ENCODE data around the gene SORCS2. TPM values are rescaled to one million over a fixed set of nuclear protein-coding genes. Genes with fewer than 3 reads are reported as not detected.

The SORCS2 gene
- total RNA-seq, 1 experiment from 2014 or later, result 0.06 TPM

DNA sequence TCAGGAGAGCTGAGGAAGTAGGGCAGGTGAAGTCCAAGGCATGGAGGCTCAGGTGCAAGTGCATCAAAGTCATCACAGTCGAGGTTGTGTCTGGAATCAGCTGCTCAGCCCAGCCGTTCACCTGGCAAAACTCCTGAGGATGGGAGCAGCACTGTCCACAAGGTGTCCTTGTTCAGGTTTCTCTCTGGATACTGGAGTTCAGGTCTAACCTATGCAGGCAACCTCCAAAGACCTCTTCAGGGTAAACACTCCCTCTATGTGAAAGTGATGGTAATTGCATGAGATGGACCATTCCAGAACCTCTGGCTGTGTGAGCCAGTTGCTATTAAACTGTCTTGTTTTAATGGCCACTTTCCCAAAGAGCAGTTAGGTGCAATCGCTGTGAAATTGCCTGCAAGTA, 362.6 kb downstream of the SORCS2 start:
- Histone ChIP-seq H3K4me3 (ENCODE audit: low read depth, low read length, poor library complexity, severe bottlenecking) (no peak overlapping the region), H3K4me1 (ENCODE audit: insufficient read depth, low read length, poor library complexity, severe bottlenecking) (no peaks in the 10 kb centered on the region), H3K36me3 (ENCODE audit: insufficient read depth, low read length, poor library complexity, severe bottlenecking) (no peaks in the 10 kb centered on the region), H3K9me3 (ENCODE audit: low read depth, low read length, poor library complexity, severe bottlenecking) (peaks cover 8% of the 10 kb centered on the region), H3K27ac (ENCODE audit: low read depth, low read length, poor library complexity, severe bottlenecking) (no peak overlapping the region), H3K27me3 (replicated peaks; ENCODE audit: insufficient read depth, low read depth, low read length, poor library complexity) (no peaks in the 10 kb centered on the region)
- ChIA-PET CTCF (interaction anchor here (0.6 kb wide), 1 partner anchor 471 kb away, joined by 3 read pairs; no protein-coding TSS in a partner anchor), POLR2A (ENCODE audit: low non-redundant PET) (no interaction called here)
- DNase-seq (ENCODE audit: low spot score), result no peak
- intact Hi-C loops (cut with micrococcal nuclease; ENCODE audit: unreplicated experiment), result no loop called here
- no TSS peak for BruUV-seq (replicated peaks)
- no peak for TF ChIP-seq EZH2 (IDR thresholded peaks at IDR 0.05; ENCODE audit: borderline replicate concordance, low read depth, low read length, poor library complexity, severe bottlenecking)
- TF ChIP-seq, protein P1, sequence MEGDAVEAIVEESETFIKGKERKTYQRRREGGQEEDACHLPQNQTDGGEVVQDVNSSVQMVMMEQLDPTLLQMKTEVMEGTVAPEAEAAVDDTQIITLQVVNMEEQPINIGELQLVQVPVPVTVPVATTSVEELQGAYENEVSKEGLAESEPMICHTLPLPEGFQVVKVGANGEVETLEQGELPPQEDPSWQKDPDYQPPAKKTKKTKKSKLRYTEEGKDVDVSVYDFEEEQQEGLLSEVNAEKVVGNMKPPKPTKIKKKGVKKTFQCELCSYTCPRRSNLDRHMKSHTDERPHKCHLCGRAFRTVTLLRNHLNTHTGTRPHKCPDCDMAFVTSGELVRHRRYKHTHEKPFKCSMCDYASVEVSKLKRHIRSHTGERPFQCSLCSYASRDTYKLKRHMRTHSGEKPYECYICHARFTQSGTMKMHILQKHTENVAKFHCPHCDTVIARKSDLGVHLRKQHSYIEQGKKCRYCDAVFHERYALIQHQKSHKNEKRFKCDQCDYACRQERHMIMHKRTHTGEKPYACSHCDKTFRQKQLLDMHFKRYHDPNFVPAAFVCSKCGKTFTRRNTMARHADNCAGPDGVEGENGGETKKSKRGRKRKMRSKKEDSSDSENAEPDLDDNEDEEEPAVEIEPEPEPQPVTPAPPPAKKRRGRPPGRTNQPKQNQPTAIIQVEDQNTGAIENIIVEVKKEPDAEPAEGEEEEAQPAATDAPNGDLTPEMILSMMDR (conservative IDR thresholded peaks at IDR 0.05; ENCODE audit: low read depth, low read length), result no peak

DNA sequence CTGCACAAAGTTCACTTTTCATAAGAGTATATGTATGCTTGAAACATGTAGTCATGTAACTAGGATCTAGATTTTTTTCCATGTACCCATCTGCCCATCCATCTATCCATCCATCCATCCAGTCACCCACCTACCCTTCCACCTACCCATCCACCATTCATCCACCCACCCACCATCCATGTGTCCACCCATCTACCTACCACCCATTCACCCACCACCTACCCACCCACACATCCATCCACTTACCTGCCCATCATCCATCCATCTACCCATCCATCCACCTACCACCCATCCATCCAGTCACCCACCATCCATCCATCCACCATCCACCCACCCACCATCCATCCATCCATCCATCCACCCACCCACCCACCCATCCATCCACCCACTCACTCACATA, 364.2 kb downstream of the SORCS2 start:
- H3K4me3 ChIP-seq (ENCODE audit: low read depth, low read length, poor library complexity, severe bottlenecking), result no peak overlapping the region
- no peak for DNase-seq (ENCODE audit: low spot score)
- ChIA-PET POLR2A (ENCODE audit: low non-redundant PET) (no interaction called here), CTCF (no interaction called here)
- H3K4me1 ChIP-seq (ENCODE audit: insufficient read depth, low read length, poor library complexity, severe bottlenecking), result no peaks in the 10 kb centered on the region
- no peak overlapping the region for H3K27ac ChIP-seq (ENCODE audit: low read depth, low read length, poor library complexity, severe bottlenecking)
- TF ChIP-seq EZH2 (IDR thresholded peaks at IDR 0.05; ENCODE audit: borderline replicate concordance, low read depth, low read length, poor library complexity, severe bottlenecking), result no peak
- TF ChIP-seq, protein P1 (conservative IDR thresholded peaks at IDR 0.05; ENCODE audit: low read depth, low read length), result no peak
- H3K9me3 ChIP-seq (ENCODE audit: low read depth, low read length, poor library complexity, severe bottlenecking), result peaks cover 8% of the 10 kb centered on the region
- no TSS peak for BruUV-seq (replicated peaks)
- H3K36me3 ChIP-seq (ENCODE audit: insufficient read depth, low read length, poor library complexity, severe bottlenecking), result no peaks in the 10 kb centered on the region
- intact Hi-C loops (cut with micrococcal nuclease; ENCODE audit: unreplicated experiment), result no loop called here
- no peaks in the 10 kb centered on the region for H3K27me3 ChIP-seq (replicated peaks; ENCODE audit: insufficient read depth, low read depth, low read length, poor library complexity)

DNA sequence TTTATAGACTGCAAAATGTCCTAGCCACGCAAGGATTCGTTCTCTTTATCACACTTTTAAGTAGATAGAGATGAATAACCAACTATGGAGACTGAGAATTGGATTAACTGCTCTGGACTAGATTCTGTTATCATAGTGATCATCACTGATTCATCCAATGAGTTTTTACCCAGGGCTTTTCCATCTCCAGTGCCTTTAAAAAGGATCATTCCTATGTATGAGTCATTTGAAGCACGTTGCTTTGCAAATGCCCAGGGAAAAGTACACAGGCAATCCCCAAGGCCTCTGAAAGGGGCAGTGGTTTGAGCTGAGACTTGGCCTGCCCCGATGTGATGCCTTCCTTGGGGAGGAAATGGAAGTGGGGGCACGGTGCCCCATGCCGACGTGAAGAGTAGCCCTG, 365.1 kb downstream of the SORCS2 start:
- BruUV-seq (replicated peaks), result no TSS peak
- DNase-seq (ENCODE audit: low spot score), result no peak
- TF ChIP-seq, protein P1 (conservative IDR thresholded peaks at IDR 0.05; ENCODE audit: low read depth, low read length), result no peak
- TF ChIP-seq EZH2 (IDR thresholded peaks at IDR 0.05; ENCODE audit: borderline replicate concordance, low read depth, low read length, poor library complexity, severe bottlenecking), result no peak
- Histone ChIP-seq H3K4me1 (ENCODE audit: insufficient read depth, low read length, poor library complexity, severe bottlenecking) (no peaks in the 10 kb centered on the region), H3K4me3 (ENCODE audit: low read depth, low read length, poor library complexity, severe bottlenecking) (no peak overlapping the region), H3K27me3 (replicated peaks; ENCODE audit: insufficient read depth, low read depth, low read length, poor library complexity) (no peaks in the 10 kb centered on the region), H3K27ac (ENCODE audit: low read depth, low read length, poor library complexity, severe bottlenecking) (no peak overlapping the region), H3K9me3 (ENCODE audit: low read depth, low read length, poor library complexity, severe bottlenecking) (peaks cover 8% of the 10 kb centered on the region), H3K36me3 (ENCODE audit: insufficient read depth, low read length, poor library complexity, severe bottlenecking) (no peaks in the 10 kb centered on the region)
- CTCF ChIA-PET, result no interaction called here
- POLR2A ChIA-PET (ENCODE audit: low non-redundant PET), result no interaction called here
- intact Hi-C loops (cut with micrococcal nuclease; ENCODE audit: unreplicated experiment), result no loop called here

Data from A673 (cell line).